ENCODE data around the gene MGST2.

The MGST2 gene

DNA sequence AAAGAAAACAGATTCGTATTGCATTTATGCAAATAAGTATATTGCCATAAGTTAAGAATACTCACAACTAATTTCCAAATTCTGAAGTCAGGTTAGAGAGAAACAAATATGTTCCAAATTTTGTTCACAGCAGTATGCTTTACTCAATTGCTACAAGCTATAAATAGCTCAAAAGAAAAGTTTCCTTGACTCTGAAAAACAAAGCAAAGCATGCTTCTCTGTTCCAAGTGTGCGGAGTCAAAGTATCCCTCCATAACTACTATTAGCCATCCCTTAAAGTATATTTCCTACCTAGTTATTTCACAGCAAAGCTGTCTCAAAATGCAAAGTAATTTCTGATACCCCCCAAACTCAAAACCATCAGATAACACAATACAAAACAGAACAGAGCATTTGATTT is 47.3 kb downstream of the MGST2 start:
- FAIRE-seq, result no peak

DNA sequence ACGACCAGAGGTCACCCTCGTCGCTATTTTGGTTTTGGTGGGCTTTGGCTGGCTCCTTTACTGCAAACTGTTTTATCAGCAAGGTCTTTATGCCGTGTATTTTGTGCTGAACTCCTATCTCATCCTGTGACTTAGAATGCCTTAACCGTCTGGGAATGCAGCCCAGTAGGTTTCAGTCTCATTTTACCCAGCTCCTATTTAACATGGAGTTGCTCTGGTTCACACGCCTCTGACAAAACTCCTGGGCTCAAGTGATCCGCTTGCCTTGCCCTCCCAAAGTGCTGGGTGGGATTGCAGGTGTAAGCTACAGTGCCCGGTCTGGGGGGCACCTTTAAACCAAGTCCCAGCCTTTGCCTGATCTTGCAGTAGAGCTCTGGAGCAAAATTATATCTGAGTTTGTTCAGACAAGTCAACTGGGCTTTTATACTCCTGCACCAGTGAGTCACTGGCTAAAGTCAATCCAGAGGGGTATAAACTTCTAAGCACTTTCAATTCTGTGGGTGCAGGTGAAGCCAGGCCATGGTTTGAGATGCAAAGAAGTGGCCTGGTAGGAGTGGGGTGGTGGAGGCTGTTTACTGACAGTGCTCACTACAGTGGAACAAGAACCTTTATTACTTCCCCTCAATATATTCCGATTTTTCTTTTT is 50.2 kb downstream of the MGST2 start:
- no peak for FAIRE-seq

DNA sequence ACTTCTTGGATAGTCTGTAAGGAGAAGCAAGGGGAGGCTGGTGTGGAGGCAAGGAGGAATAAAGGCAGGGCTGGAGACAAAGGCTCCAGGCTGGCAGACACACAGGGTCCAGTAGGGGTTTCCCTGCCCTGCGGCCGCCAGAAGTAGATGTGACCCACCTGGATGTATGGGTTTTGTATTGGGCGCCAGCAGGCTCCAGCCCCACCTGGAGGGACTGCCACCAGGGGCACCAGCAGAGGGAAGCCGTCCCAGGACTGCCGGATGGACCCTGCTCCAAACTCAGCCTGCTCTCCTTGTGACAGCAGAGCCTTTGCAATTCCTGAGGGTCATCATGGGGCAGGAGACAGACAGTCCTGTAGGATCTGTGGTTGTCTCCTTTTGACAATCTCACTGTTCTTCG is 52.7 kb downstream of the MGST2 start:
- FAIRE-seq, result no peak

DNA sequence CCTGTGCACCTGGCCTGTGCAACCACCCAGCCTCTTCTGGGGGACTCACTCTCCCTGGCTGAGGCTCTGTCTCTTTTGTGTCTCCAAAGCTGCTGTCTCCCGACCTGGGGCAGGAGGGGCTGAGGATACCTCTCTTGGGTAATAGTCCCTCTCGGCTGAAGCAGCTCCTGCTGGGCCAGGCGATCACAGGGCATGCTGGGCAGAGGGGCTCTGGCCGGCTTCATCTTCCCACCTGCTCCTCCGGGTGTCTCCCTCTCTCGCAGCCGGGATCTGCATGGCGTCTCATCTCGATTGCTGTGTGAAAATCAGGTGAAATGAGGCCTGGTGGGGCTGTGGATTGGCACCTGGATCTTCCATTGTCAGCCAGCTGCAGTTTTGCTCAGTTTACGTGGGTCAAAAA is 53.2 kb downstream of the MGST2 start:
- FAIRE-seq, result no peak

DNA sequence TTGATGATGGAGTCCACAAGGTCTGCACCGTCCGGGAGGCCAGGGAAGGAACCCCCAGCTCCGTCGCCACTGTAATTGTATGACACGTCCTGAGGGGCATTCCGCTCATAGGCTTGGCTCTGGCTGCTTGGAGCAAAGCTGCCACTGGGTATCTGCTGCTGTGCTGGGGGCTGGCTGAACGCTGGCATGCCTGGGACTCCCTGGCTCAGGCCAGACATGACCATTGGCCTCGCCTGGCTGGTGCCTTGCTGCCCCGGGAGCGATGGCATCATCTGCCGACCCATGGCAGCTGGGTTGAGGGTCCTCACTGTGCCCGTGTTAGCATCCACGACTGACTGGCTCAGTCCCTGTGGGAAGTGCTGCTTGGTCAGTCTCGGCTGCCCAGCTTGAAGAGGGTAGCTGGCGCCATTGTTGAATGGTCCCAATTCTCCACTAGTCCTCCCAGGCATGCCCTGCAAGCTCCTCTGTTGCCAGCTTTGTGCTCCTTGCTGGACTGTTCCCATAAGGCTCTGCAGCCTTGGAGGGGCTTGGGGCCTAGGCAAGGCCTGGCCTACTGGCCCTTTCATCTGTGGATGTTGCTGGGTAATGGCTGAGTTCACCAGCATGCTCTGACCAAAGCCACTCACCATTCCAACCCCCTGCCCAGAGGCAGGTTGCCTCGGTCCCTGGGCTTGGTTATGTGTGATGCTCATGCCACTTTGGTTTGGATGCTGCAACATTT is 53.9 kb downstream of the MGST2 start:
- FAIRE-seq, result no peak

GRCh38 chr4:139720806-139721205 is 55.2 kb downstream of the MGST2 start:
- no peak for FAIRE-seq

DNA sequence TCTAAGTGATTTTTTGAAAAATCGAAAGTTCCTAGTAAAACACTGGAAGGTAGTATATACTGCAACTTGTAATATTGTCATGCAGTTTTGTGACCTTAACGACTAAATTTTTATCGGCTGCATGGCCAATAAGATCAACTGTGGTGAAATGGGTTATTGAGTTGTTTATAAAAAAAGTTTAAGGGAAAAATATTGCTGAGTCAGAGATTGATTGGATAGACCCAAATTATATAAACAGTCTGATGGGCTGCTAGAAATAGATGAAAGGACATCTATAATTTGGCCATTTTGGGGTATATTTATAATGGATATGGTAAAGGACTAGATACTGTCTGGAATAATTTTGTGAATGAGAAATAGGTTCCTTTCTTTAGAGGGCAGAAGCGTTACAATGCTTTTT is 56.2 kb downstream of the MGST2 start:
- FAIRE-seq, result no peak

- no peak for FAIRE-seq
These were observed 59.6 kb downstream of the MGST2 start for GRCh38 chr4:139725236-139725635.

GRCh38 chr4:139726615-139727014 is 61.0 kb downstream of the MGST2 start:
- FAIRE-seq, result no peak

- no peak for FAIRE-seq
These were observed 62.5 kb downstream of the MGST2 start for GRCh38 chr4:139728146-139728545.

DNA sequence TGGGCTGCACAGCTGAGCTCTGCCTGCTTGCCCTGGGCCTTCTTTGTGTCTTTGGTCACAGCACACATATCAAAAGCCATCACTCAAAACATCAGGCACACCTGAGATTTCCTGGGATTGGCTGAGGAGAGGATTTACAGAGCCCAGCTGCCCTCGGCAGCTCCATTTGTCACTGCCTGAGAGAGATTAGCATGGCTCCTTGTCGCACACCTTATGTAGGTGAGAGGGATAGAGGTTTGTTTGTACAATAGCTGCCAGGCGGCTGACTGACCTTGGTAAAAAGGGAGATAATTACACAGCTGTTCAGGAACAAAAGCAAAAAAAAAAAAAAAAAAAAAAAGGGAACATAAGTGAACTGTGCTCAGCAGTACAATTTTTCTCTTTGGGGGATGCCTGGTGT is 63.2 kb downstream of the MGST2 start:
- FAIRE-seq, result peak; percentile 90

GRCh38 chr4:139732991-139733570 is 67.5 kb downstream of the MGST2 start:
- no peak for FAIRE-seq

- FAIRE-seq, result peak; percentile 68
These were observed 68.7 kb downstream of the MGST2 start for GRCh38 chr4:139734201-139734874.

DNA sequence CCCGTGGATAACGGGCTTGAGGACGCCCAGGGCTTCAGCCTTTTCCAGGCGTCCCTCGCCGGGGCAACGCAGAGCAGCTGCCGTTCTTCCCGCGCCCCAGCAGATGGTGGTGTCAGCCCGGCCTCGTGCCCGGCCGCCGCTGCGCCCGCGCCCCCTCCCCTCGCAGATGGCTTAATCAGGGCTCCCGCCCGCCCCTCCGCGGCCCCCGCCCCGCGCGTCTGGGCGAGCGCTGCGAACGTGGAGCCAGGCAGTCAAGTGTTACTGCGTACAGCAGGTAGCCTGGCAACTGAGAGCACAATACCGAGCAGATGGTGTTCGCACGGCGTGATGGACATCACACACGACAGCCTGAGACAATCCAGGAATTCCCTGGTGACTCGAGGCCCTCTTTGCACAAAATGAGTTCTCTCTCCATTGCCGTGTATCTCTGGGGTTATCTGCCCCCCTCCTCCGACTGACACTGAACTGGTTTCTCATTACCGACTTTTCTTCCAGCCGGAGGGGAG is 69.3 kb downstream of the MGST2 start:
- FAIRE-seq, result peak; percentile 85

DNA sequence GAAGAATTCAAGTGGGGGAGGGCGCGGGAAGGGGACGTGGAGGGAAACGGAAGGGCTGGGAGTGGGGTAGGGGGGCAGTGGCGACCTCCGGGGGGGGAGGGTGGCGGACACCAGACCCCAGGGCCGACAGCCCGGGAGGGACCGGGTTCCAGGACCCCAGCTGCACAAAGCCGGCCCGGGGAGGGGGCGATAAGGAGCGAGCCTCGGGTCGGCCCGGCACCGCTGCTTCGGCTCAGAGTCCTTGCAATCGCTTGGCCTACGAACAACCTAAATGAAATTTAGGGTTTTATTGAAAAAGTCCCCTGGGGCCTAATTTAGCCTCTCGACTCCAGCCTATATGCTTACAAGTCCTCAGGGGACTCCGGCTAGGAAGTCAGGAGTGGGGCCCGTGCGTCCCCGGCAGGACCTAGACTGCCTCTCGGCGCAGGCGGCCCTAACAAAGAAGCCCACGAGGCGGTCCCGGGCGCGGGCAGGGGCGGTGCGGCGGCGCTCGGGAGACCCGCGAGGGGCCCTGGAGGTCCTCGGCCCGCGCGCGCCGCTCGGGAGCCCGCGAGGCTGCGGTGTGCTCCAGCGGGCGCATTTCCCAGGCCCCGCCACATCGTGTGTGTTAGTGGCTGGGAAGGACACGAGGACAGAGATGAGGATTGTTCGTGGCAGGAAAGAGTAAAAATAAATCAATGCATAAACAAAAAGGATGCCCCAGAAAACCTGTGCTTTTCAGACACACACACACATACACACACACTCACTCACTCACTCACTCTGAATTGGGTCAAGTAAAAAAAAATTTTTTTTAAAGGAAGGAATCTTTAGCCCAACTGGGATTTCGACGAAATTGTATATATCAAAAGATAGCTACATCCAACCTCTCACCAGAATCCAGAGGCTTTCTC is 70.0 kb downstream of the MGST2 start:
- FAIRE-seq, result no peak

GRCh38 chr4:139736274-139736660 is 70.6 kb downstream of the MGST2 start:
- no peak for FAIRE-seq

DNA sequence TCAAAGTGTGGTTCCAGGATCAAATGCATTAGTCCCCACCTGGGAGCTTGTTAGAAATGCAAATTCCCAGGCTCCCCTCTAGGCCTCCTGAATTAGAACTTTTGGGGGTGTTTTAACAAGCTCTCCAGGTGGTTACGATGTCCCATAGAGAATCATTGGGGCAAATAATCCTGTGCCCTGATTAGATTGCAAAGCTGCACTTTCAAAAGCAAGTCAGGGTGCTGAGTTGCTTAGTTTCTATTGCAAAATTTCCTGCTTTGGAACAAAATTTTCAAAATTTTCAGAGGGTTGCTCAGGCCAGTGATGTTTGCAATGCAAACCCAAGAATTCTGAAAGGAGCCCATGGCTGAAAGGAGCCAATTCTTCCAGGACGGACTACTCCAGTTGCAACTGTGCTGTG is 71.0 kb downstream of the MGST2 start:
- no peak for FAIRE-seq

DNA sequence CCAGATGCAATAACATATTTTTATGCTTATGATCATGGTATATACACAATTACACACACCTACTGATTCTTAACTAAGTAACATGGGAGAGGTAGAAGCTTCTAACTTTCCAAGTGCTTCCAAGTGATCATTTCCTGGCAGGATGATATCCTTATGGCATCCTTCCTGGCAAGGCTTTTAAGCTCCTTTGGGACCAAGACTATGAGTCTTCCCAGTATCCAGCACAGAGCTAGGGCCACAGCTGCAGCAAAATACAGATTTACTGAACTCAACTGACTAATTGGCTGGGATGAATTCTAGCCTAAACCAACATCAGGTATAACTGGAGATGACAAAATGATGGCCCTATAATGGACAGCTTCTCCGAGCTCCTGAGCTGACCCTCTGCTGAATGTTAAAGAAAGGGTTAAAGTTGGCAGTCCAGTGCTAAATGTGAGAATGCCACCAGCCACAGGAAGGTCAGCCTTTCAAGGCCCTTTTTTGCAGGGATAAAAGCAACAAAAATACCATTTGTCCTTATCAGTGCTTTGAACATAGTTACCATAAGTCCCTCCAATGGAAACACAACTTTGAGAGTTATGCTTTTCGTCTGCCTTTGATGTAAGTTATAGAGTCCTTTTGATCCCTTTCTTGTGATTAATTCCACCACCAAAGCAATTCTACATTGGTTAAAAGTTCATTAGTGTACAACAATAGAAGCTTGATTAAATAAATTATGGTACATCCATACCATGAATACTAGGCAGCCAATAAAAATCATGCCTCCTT is 73.4 kb downstream of the MGST2 start:
- no peak for FAIRE-seq

GRCh38 chr4:139740121-139740520 is 74.5 kb downstream of the MGST2 start:
- no peak for FAIRE-seq

DNA sequence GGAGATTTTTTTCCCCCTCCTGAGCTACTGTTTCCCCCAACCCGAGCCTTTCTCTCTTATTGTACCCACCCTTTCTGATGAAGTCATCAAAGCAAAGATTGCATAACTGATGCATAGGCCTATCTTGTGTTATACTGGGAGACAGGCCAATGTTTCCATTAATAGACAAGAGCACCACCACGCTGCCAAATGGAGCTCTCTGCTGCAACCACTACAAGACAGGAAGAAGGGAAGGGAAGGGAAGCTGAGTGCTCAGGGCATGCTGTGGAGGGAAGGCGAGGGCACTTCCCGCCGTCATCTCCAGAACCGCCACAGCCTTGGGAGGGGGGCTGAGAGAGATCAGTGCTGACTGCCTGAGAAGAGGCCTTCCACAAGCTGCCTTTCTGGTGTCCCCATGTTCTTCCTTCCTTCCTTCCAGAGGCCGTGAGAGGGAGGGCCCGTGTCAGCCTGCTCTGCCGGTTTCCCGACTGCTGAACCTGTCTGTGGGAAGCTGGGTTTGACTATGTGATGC is 75.0 kb downstream of the MGST2 start:
- peak; percentile 89 for FAIRE-seq

DNA sequence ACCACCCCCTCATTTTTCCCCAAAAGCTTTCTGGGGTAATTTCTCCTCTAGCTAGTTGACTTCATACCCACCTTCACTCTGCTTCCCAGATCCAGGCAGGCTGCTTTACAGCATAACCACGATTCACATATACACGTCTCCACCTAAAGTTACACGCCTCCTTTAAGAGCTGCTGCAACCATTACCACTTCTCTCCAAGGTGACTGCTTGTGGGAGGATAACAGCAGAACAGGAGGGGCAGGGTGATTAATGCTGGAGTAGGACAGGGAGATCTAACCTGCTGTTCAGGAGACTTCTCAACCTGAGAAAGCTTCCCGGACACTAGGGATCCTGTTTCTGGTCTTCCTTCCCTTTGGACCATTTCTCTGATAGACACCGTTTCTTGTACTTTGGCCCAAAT is 77.4 kb downstream of the MGST2 start:
- no peak for FAIRE-seq

GRCh38 chr4:139744232-139744631 is 78.6 kb downstream of the MGST2 start:
- no peak for FAIRE-seq
